Measurements from ENCODE around the gene RIPPLY3.

- no peak for TF ChIP-seq POLR2A (IDR thresholded peaks at IDR 0.05)
- TF ChIP-seq CTCF (IDR thresholded peaks at IDR 0.05), result no peak
- TF ChIP-seq EP300 (IDR thresholded peaks at IDR 0.05), result no peak
These were observed 2.2 kb downstream of the RIPPLY3 start for GRCh38 chr21:37008724-37009123.

Data from suprapubic skin (tissue), 3 donors.